Heart left ventricle (tissue), 16 donors: ENCODE measurements around the gene ASB6. TPM values are rescaled to one million over a fixed set of nuclear protein-coding genes. Genes with fewer than 3 reads are reported as not detected.

ENCODE experiments used
- ATAC-seq, 4 donors: fragments of 200-7000 bp; cut with Tn5 transposase; one replicate each; pipeline ENCODE4 v1.9.1; 2020 to 2022; ENCODE audit warnings: moderate library complexity in 4 of 4, mild to moderate bottlenecking in 3 of 4, moderate number of reproducible peaks in 1 of 4
- DNase-seq, 5 donors: peaks; one replicate each; pipeline ENCODE4 v3.0.0-alpha.2; 2020
- H3K27ac ChIP-seq, 12 donors: fragments of 200-600 bp; sonication (generic) in 4 of 12; one replicate each; pipeline versions ENCODE4 v1.5.0 to v1.8.0; 2016 to 2022; ENCODE audit warnings: mild to moderate bottlenecking in 2 of 12
- H3K27me3 ChIP-seq, 9 donors: fragments of 200-600 bp; sonication (generic) in 2 of 9; one replicate each; pipeline versions ENCODE4 v1.5.1 to v1.8.0; 2016 to 2022; ENCODE audit warnings: mild to moderate bottlenecking in 3 of 9
- H3K36me3 ChIP-seq, 9 donors: fragments of 200-600 bp; sonication (generic) in 2 of 9; one replicate each; pipeline versions ENCODE4 v1.5.0 to v1.8.0; 2018 to 2022; ENCODE audit warnings: mild to moderate bottlenecking in 2 of 9
- H3K4me1 ChIP-seq, 12 donors: fragments of 200-600 bp; sonication (generic) in 4 of 12; one replicate each; pipeline versions ENCODE4 v1.5.0 to v1.8.0; 2016 to 2022; ENCODE audit warnings: mild to moderate bottlenecking in 3 of 12
- H3K4me3 ChIP-seq, 12 donors: fragments of 200-600 bp; sonication (generic) in 4 of 12; one replicate each; pipeline versions ENCODE4 v1.5.0 to v1.8.0; 2017 to 2022; ENCODE audit warnings: mild to moderate bottlenecking in 9 of 12, moderate library complexity in 4 of 12
- H3K9me3 ChIP-seq, 12 donors: fragments of 200-600 bp; sonication (generic) in 4 of 12; one replicate each; pipeline versions ENCODE4 v1.5.0 to v1.8.0; 2016 to 2022; ENCODE audit warnings: mild to moderate bottlenecking in 1 of 12
- CTCF ChIP-seq, 12 donors: fragments of 200-600 bp; sonication (generic) in 4 of 12; IDR thresholded peaks; one replicate each; pipeline versions ENCODE4 v1.5.0 to v1.8.0; 2018 to 2022; ENCODE audit warnings: antibody characterized with exemption in 12 of 12, mild to moderate bottlenecking in 5 of 12
- POLR2A ChIP-seq, 2 donors: fragments of 450-650 bp; IDR thresholded peaks; one replicate each; pipeline ENCODE4 v1.6.1; 2017; ENCODE audit warnings: antibody characterized with exemption in 2 of 2, mild to moderate bottlenecking in 2 of 2, moderate library complexity in 2 of 2
- WGBS, 4 donors: extraction: QIAGEN DNeasy Blood & Tissue Kit in 2 of 4; methylation state at CpG; one replicate each; pipeline versions ENCODE4 v1.1.5 to v1.1.7; 2013 to 2018; 5-methylcytosine and 5-hydroxymethylcytosine counted together
- intact Hi-C, 10 donors: fragments of 100-400 bp; cut with DNase I; formaldehyde crosslinking; loops; one replicate each; pipeline versions ENCODE4 v1.11.1 to v1.14.2; 2022
- polyA plus RNA-seq, 2 donors: library from polyadenylated mRNA; stranded (reverse); fragments of 200-250 nt; gene quantifications; one replicate each; pipeline ENCODE4 v1.2.3, GENCODE V29; 2013
- total RNA-seq, 9 donors: library from RNA; depleted of rRNA in 2 of 9; stranded (reverse); fragments of >200 nt in 2 of 9; fragmentation: NEBNext Ultra II Directional in 3 of 9; extraction: Animal tissue kit (Norgen Biotek cat#: 25700) in 3 of 9; gene quantifications; one replicate each; pipeline versions ENCODE4 v1.1.0 to v1.2.4, GENCODE V29; 2016 to 2023
- donor health status: ischemic (EF 13 %, LVEDD 7.1; RV severe dilation, severe dysfunction).
- donor health status: healthy with polysubstance abuse.
- donor health status: DM: no; HTN: yes; CAD: no.
- donor health status: DM: no; HTN: no; CAD: no.
- donor health status: ischemic (EF 25% LVEDD 6.9; RV normal size, moderate dysfunction).
- donor health status: ischemic (EF 25% LVEDD 5.7; RV mildly dilated, moderate dysfunction).
- donor health status: healthy.
- donor health status: DM: yes; HTN: yes; CAD: no.
- donor health status: ischemic (EF 35%, LVEDD 5.7; RV mildly dilated, moderate dysfunction).
- donor health status: nonischemic (EF 11% LVEDD 7.7; RV severe dilation, severe dysfunction).
- donor health status: DM: yes; HTN: yes; CAD: no.
- donor health status: PGD.
- donor health status: ischemic (EF 29% LVEDD 5.4; RV normal size, mild dysfunction).
- donor health status: nonischemic (EF 23%, LVEDD 6.1; RV moderate dilation, normal function).

The ASB6 gene
- total and polyA plus RNA-seq, 11 donors = 7.5 to 22.5 (median 10.3) TPM

- no peak for ATAC-seq
- DNase-seq = no peak
- Histone ChIP-seq H3K9me3 (no peaks in the 10 kb centered on the region), H3K27me3 (no peaks in the 10 kb centered on the region), H3K4me3 (peak overlapping the region in 1 of 12 donors; percentile 2), H3K36me3 (no peaks in the 10 kb centered on the region), H3K27ac (peak overlapping the region in 1 of 12 donors; percentile 17), H3K4me1 (peaks cover 0 to 11% (median 0%) of the 10 kb centered on the region in 12 donors)
- 44 to 62% (median 52%) methylated on average over 19 to 20 of the region's 20 CpGs for WGBS, 4 donors
- TF ChIP-seq POLR2A (IDR thresholded peaks at IDR 0.05) (no peak), CTCF (IDR thresholded peaks at IDR 0.05) (no peak)
- intact Hi-C loops = loop anchor here in 2 of 10 donors (5.0 kb wide), 1 partner anchor 68 kb away; no protein-coding TSS in a partner anchor
Measured at GRCh38 chr9:129654554-129655040, 12.6 kb upstream of the ASB6 start.

DNA sequence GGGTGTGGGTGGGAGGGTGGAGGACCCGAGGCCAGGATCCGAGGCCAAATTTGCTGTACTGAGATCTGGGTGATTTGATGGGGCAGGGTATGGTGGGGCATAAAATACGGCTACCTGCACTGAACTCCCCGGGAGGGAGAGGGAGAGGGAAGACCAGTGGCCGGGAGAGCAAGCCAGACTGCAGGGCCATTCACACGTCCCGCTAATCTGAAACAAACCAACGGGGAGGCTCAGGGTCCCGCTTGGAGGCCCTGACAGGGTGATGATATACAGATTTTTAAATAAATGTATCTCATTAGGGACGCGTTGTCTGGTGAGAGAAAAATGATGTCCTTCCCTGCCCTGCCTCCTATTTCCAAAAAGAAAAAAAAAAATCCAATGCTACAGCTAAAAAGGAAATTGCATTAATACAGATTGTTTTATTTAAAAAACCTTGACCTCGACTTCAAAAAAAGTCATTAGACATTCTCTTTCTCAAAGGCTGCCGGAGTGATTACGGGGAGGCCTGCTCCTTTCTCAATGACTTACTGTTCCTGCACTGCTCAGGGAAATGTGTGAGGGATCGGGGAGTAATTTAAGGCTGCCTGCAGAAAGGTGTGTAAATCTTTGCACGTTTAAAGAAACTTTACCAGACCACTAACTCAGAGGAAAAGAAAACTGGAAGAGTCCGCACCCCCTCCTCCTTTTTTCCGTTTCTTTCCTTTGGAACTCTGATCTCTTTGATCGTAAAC lies 12.0 kb upstream of the ASB6 start:
- no peaks in the 10 kb centered on the region for H3K36me3 ChIP-seq
- H3K27ac ChIP-seq = peak overlapping the region in 1 of 12 donors; percentile 17
- no peaks in the 10 kb centered on the region for H3K9me3 ChIP-seq
- no peaks in the 10 kb centered on the region for H3K27me3 ChIP-seq
- intact Hi-C loops = loop anchor here in 2 of 10 donors (5.0 kb wide), 1 partner anchor 68 kb away; no protein-coding TSS in a partner anchor
- ATAC-seq (no peak), DNase-seq (no peak)
- H3K4me1 ChIP-seq = peaks cover 0 to 11% (median 0%) of the 10 kb centered on the region in 12 donors
- peak overlapping the region in 1 of 12 donors; percentile 2 for H3K4me3 ChIP-seq
- TF ChIP-seq CTCF (IDR thresholded peaks at IDR 0.05) = no peak
- TF ChIP-seq POLR2A (IDR thresholded peaks at IDR 0.05) = no peak
- WGBS, 4 donors = 47 to 61% (median 52%) methylated on average over 19 of the region's 19 CpGs

GRCh38 chr9:129650680-129651235 lies 8.8 kb upstream of the ASB6 start:
- ATAC-seq = no peak
- WGBS, 4 donors = 85 to 94% (median 88%) methylated on average over 10 of the region's 10 CpGs
- H3K9me3 ChIP-seq = no peaks in the 10 kb centered on the region
- no peak overlapping the region for H3K4me3 ChIP-seq
- no peaks in the 10 kb centered on the region for H3K27me3 ChIP-seq
- no peak for DNase-seq
- H3K36me3 ChIP-seq = no peaks in the 10 kb centered on the region
- intact Hi-C loops = loop anchor here in 2 of 10 donors (5.0 kb wide), 1 partner anchor 72 kb away; no protein-coding TSS in a partner anchor
- no peak overlapping the region for H3K27ac ChIP-seq
- TF ChIP-seq POLR2A (IDR thresholded peaks at IDR 0.05) = no peak
- TF ChIP-seq CTCF (IDR thresholded peaks at IDR 0.05) = no peak
- peaks cover 0 to 11% (median 0%) of the 10 kb centered on the region in 12 donors for H3K4me1 ChIP-seq
